Liver (tissue), 3 donors: ENCODE data around the gene LDHD.

Experiments used
- EGR1 ChIP-seq, 2 donors: IDR thresholded peaks; 2 replicates each; pipeline ENCODE4 v1.6.1; 2016 to 2018; ENCODE audit warnings: antibody characterized with exemption in 2 of 2, low read depth in 2 of 2
- FOXA2 ChIP-seq: IDR thresholded peaks from 2 replicates; pipeline ENCODE4 v1.6.1; 2016; ENCODE audit warnings: antibody characterized with exemption
- GABPA ChIP-seq, 2 donors: IDR thresholded peaks in 1 of 2; conservative IDR thresholded peaks in 1 of 2; 2 replicates each; pipeline ENCODE4 v1.6.1; 2016; ENCODE audit warnings: antibody characterized with exemption in 2 of 2, mild to moderate bottlenecking in 1 of 2, moderate library complexity in 1 of 2
- HNF4A ChIP-seq, 2 donors: conservative IDR thresholded peaks; 2 replicates each; pipeline ENCODE4 v1.6.1; 2016; ENCODE audit warnings: antibody characterized with exemption in 2 of 2, mild to moderate bottlenecking in 2 of 2
- JUND ChIP-seq, 2 donors: IDR thresholded peaks; 2 replicates each; pipeline ENCODE4 v1.6.1; 2016; ENCODE audit warnings: antibody characterized with exemption in 2 of 2
- NR2F2 ChIP-seq: IDR thresholded peaks from 2 replicates; pipeline ENCODE4 v1.6.1; 2016; ENCODE audit warnings: antibody characterized with exemption
- RAD21 ChIP-seq, 2 donors: IDR thresholded peaks; 2 replicates each; pipeline ENCODE4 v1.6.1; 2016; ENCODE audit warnings: antibody characterized with exemption in 2 of 2, mild to moderate bottlenecking in 2 of 2
- RXRA ChIP-seq, 2 donors: IDR thresholded peaks; 2 replicates each; pipeline ENCODE4 v1.6.1; 2017 to 2018; ENCODE audit warnings: antibody characterized with exemption in 2 of 2, mild to moderate bottlenecking in 1 of 2
- SP1 ChIP-seq: IDR thresholded peaks from 2 replicates; pipeline ENCODE4 v1.6.1; 2018; ENCODE audit warnings: antibody characterized with exemption, mild to moderate bottlenecking
- TAF1 ChIP-seq: conservative IDR thresholded peaks from 2 replicates; pipeline ENCODE4 v1.6.1; 2016; ENCODE audit warnings: antibody characterized with exemption, mild to moderate bottlenecking
- TF ChIP-seq, protein P1 (sequence below): IDR thresholded peaks from 2 replicates; pipeline ENCODE4 v1.6.1; 2016; ENCODE audit warnings: antibody characterized with exemption, mild to moderate bottlenecking
- TF ChIP-seq, protein P2 (sequence below): fragments of 150-350 bp; IDR thresholded peaks from 2 replicates; pipeline ENCODE4 v1.5.1; 2017; ENCODE audit warnings: improper control_type of control experiment, low read depth, low read length; ENCODE audit not compliant: missing input control
- TF ChIP-seq, protein P3 (sequence below): IDR thresholded peaks from 2 replicates; pipeline ENCODE4 v1.6.1; 2016; ENCODE audit warnings: antibody characterized with exemption
- TF ChIP-seq, protein P4 (sequence below): IDR thresholded peaks from 2 replicates; pipeline ENCODE4 v1.6.1; 2016; ENCODE audit warnings: antibody characterized with exemption
- donor health status: healthy.
- donor health status: healthy.

DNA sequence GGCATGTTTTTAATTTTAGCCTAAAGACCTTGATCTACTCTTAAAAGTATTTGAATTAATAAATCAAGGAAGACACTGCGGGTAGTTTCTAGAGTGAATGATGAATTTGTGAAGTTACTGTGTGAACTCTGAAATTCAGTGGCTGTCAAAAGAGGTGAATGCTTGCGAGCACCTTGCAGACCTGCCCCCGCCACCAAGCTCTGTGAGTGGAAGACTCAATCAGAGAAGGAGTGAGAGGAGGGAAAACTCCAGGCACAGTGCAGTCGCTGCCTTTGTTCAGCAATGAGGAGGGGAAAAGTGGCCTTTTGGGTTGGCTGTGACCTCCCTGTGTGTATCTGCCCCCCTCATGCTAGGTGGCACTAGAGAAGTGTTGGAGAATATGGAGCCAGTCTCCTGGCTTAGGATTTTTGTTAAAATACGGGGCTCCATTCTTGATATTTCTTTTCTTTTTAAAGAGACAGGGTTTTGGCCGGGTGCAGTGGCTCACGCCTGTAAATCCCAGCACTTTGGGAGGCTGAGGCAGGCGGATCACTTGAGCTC is 53.0 kb downstream of the LDHD start:
- TF ChIP-seq, protein P1, sequence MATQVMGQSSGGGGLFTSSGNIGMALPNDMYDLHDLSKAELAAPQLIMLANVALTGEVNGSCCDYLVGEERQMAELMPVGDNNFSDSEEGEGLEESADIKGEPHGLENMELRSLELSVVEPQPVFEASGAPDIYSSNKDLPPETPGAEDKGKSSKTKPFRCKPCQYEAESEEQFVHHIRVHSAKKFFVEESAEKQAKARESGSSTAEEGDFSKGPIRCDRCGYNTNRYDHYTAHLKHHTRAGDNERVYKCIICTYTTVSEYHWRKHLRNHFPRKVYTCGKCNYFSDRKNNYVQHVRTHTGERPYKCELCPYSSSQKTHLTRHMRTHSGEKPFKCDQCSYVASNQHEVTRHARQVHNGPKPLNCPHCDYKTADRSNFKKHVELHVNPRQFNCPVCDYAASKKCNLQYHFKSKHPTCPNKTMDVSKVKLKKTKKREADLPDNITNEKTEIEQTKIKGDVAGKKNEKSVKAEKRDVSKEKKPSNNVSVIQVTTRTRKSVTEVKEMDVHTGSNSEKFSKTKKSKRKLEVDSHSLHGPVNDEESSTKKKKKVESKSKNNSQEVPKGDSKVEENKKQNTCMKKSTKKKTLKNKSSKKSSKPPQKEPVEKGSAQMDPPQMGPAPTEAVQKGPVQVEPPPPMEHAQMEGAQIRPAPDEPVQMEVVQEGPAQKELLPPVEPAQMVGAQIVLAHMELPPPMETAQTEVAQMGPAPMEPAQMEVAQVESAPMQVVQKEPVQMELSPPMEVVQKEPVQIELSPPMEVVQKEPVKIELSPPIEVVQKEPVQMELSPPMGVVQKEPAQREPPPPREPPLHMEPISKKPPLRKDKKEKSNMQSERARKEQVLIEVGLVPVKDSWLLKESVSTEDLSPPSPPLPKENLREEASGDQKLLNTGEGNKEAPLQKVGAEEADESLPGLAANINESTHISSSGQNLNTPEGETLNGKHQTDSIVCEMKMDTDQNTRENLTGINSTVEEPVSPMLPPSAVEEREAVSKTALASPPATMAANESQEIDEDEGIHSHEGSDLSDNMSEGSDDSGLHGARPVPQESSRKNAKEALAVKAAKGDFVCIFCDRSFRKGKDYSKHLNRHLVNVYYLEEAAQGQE: no peak
- no peak for TF ChIP-seq FOXA2
- TF ChIP-seq RAD21 (IDR thresholded peaks at IDR 0.05): no peak
- TF ChIP-seq, protein P2, sequence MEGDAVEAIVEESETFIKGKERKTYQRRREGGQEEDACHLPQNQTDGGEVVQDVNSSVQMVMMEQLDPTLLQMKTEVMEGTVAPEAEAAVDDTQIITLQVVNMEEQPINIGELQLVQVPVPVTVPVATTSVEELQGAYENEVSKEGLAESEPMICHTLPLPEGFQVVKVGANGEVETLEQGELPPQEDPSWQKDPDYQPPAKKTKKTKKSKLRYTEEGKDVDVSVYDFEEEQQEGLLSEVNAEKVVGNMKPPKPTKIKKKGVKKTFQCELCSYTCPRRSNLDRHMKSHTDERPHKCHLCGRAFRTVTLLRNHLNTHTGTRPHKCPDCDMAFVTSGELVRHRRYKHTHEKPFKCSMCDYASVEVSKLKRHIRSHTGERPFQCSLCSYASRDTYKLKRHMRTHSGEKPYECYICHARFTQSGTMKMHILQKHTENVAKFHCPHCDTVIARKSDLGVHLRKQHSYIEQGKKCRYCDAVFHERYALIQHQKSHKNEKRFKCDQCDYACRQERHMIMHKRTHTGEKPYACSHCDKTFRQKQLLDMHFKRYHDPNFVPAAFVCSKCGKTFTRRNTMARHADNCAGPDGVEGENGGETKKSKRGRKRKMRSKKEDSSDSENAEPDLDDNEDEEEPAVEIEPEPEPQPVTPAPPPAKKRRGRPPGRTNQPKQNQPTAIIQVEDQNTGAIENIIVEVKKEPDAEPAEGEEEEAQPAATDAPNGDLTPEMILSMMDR: no peak
- TF ChIP-seq, protein P3, sequence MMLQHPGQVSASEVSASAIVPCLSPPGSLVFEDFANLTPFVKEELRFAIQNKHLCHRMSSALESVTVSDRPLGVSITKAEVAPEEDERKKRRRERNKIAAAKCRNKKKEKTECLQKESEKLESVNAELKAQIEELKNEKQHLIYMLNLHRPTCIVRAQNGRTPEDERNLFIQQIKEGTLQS: no peak
- no peak for TF ChIP-seq TAF1
- no peak for TF ChIP-seq SP1
- no peak for TF ChIP-seq GABPA (IDR thresholded peaks at IDR 0.05 in 1 of 2, conservative IDR thresholded peaks at IDR 0.05 in 1 of 2)
- TF ChIP-seq, protein P4, sequence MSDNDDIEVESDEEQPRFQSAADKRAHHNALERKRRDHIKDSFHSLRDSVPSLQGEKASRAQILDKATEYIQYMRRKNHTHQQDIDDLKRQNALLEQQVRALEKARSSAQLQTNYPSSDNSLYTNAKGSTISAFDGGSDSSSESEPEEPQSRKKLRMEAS: no peak
- no peak for TF ChIP-seq HNF4A (conservative IDR thresholded peaks at IDR 0.05)
- TF ChIP-seq EGR1 (IDR thresholded peaks at IDR 0.05; ENCODE audit: low read depth in 2 of 2): no peak
- TF ChIP-seq JUND (IDR thresholded peaks at IDR 0.05): no peak
- TF ChIP-seq RXRA (IDR thresholded peaks at IDR 0.05): no peak
- no peak for TF ChIP-seq NR2F2
